ENCODE results near the gene GRK5.
"Not testable (repeated sequence)": the region's sequence is repeated elsewhere in the genome, so short reads cannot be mapped to it uniquely, and the experiment has no call there.

The GRK5 gene

GRCh38 chr10:119265691-119266090 is 58.3 kb downstream of the GRK5 start:
- TF ChIP-seq POLR2AphosphoS5 (IDR thresholded peaks at IDR 0.05; ENCODE audit: borderline replicate concordance, low read depth, low read length), result no peak
- no peak for TF ChIP-seq EZH2 (IDR thresholded peaks at IDR 0.05)
- TF ChIP-seq FOXP2 (optimal IDR thresholded peaks at IDR 0.05; ENCODE audit: control extremely low read depth, extremely low read length, insufficient read depth), result no peak
- no peaks in the 10 kb centered on the region for H3K36me3 ChIP-seq (ENCODE audit: insufficient read depth, low read length)
- H3K4me3 ChIP-seq, result no peak overlapping the region
- no peak overlapping the region for H3K27ac ChIP-seq
- H3K9ac ChIP-seq (ENCODE audit: insufficient read length), result no peak overlapping the region
- no peaks in the 10 kb centered on the region for H3K9me3 ChIP-seq (ENCODE audit: low read depth, low read length)
- no peak for DNase-seq (ENCODE audit: low read depth, low spot score)

- H3K9me3 ChIP-seq (ENCODE audit: low read depth, low read length), result no peaks in the 10 kb centered on the region
- no peak overlapping the region for H3K4me3 ChIP-seq
- H3K27ac ChIP-seq, result no peak overlapping the region
- no peaks in the 10 kb centered on the region for H3K36me3 ChIP-seq (ENCODE audit: insufficient read depth, low read length)
- DNase-seq (ENCODE audit: low read depth, low spot score), result no peak
- TF ChIP-seq FOXP2 (optimal IDR thresholded peaks at IDR 0.05; ENCODE audit: control extremely low read depth, extremely low read length, insufficient read depth) (no peak), POLR2AphosphoS5 (IDR thresholded peaks at IDR 0.05; ENCODE audit: borderline replicate concordance, low read depth, low read length) (no peak), EZH2 (IDR thresholded peaks at IDR 0.05) (no peak)
- no peak overlapping the region for H3K9ac ChIP-seq (ENCODE audit: insufficient read length)
These were observed 60.0 kb downstream of the GRK5 start for GRCh38 chr10:119267384-119267783.

GRCh38 chr10:119268428-119268827 is 61.1 kb downstream of the GRK5 start:
- Histone ChIP-seq H3K9ac (ENCODE audit: insufficient read length) (no peak overlapping the region), H3K27ac (no peak overlapping the region), H3K9me3 (ENCODE audit: low read depth, low read length) (no peaks in the 10 kb centered on the region), H3K36me3 (ENCODE audit: insufficient read depth, low read length) (no peaks in the 10 kb centered on the region), H3K4me3 (no peak overlapping the region)
- TF ChIP-seq POLR2AphosphoS5 (IDR thresholded peaks at IDR 0.05; ENCODE audit: borderline replicate concordance, low read depth, low read length) (no peak), FOXP2 (optimal IDR thresholded peaks at IDR 0.05; ENCODE audit: control extremely low read depth, extremely low read length, insufficient read depth) (no peak), EZH2 (IDR thresholded peaks at IDR 0.05) (no peak)
- DNase-seq (ENCODE audit: low read depth, low spot score), result no peak

- Histone ChIP-seq H3K9me3 (ENCODE audit: low read depth, low read length) (no peaks in the 10 kb centered on the region), H3K4me3 (no peak overlapping the region), H3K9ac (ENCODE audit: insufficient read length) (no peak overlapping the region), H3K36me3 (ENCODE audit: insufficient read depth, low read length) (no peaks in the 10 kb centered on the region), H3K27ac (no peak overlapping the region)
- no peak for DNase-seq (ENCODE audit: low read depth, low spot score)
- no peak for TF ChIP-seq FOXP2 (optimal IDR thresholded peaks at IDR 0.05; ENCODE audit: control extremely low read depth, extremely low read length, insufficient read depth)
- TF ChIP-seq POLR2AphosphoS5 (IDR thresholded peaks at IDR 0.05; ENCODE audit: borderline replicate concordance, low read depth, low read length), result no peak
- TF ChIP-seq EZH2 (IDR thresholded peaks at IDR 0.05), result no peak
These were observed 61.6 kb downstream of the GRK5 start for GRCh38 chr10:119268871-119269506.

- DNase-seq (ENCODE audit: low read depth, low spot score), result no peak
- no peaks in the 10 kb centered on the region for H3K36me3 ChIP-seq (ENCODE audit: insufficient read depth, low read length)
- no peak for TF ChIP-seq FOXP2 (optimal IDR thresholded peaks at IDR 0.05; ENCODE audit: control extremely low read depth, extremely low read length, insufficient read depth)
- TF ChIP-seq POLR2AphosphoS5 (IDR thresholded peaks at IDR 0.05; ENCODE audit: borderline replicate concordance, low read depth, low read length), result no peak
- no peak for TF ChIP-seq EZH2 (IDR thresholded peaks at IDR 0.05)
- H3K4me3 ChIP-seq, result no peak overlapping the region
- no peaks in the 10 kb centered on the region for H3K9me3 ChIP-seq (ENCODE audit: low read depth, low read length)
- no peak overlapping the region for H3K9ac ChIP-seq (ENCODE audit: insufficient read length)
- H3K27ac ChIP-seq, result no peak overlapping the region
These were observed 62.4 kb downstream of the GRK5 start for GRCh38 chr10:119269737-119270136.

GRCh38 chr10:119270762-119271366 is 63.5 kb downstream of the GRK5 start:
- no peak overlapping the region for H3K27ac ChIP-seq
- DNase-seq (ENCODE audit: low read depth, low spot score), result no peak
- no peaks in the 10 kb centered on the region for H3K9me3 ChIP-seq (ENCODE audit: low read depth, low read length)
- no peak overlapping the region for H3K9ac ChIP-seq (ENCODE audit: insufficient read length)
- no peaks in the 10 kb centered on the region for H3K36me3 ChIP-seq (ENCODE audit: insufficient read depth, low read length)
- no peak for TF ChIP-seq EZH2 (IDR thresholded peaks at IDR 0.05)
- TF ChIP-seq POLR2AphosphoS5 (IDR thresholded peaks at IDR 0.05; ENCODE audit: borderline replicate concordance, low read depth, low read length), result no peak
- no peak for TF ChIP-seq FOXP2 (optimal IDR thresholded peaks at IDR 0.05; ENCODE audit: control extremely low read depth, extremely low read length, insufficient read depth)
- no peak overlapping the region for H3K4me3 ChIP-seq

GRCh38 chr10:119272338-119272734 is 65.0 kb downstream of the GRK5 start:
- not testable (repeated sequence) for DNase-seq (ENCODE audit: low read depth, low spot score); H3K4me3 ChIP-seq; H3K9me3 ChIP-seq (ENCODE audit: low read depth, low read length); H3K27ac ChIP-seq; H3K36me3 ChIP-seq (ENCODE audit: insufficient read depth, low read length); H3K9ac ChIP-seq (ENCODE audit: insufficient read length)

- no peaks in the 10 kb centered on the region for H3K9me3 ChIP-seq (ENCODE audit: low read depth, low read length)
- H3K36me3 ChIP-seq (ENCODE audit: insufficient read depth, low read length), result no peaks in the 10 kb centered on the region
- DNase-seq (ENCODE audit: low read depth, low spot score), result no peak
- H3K9ac ChIP-seq (ENCODE audit: insufficient read length), result no peak overlapping the region
- H3K4me3 ChIP-seq, result no peak overlapping the region
- no peak overlapping the region for H3K27ac ChIP-seq
- TF ChIP-seq POLR2AphosphoS5 (IDR thresholded peaks at IDR 0.05; ENCODE audit: borderline replicate concordance, low read depth, low read length) (no peak), FOXP2 (optimal IDR thresholded peaks at IDR 0.05; ENCODE audit: control extremely low read depth, extremely low read length, insufficient read depth) (no peak), EZH2 (IDR thresholded peaks at IDR 0.05) (no peak)
These were observed 65.4 kb downstream of the GRK5 start for GRCh38 chr10:119272736-119273135.

- TF ChIP-seq POLR2AphosphoS5 (IDR thresholded peaks at IDR 0.05; ENCODE audit: borderline replicate concordance, low read depth, low read length) (no peak), EZH2 (IDR thresholded peaks at IDR 0.05) (no peak), FOXP2 (optimal IDR thresholded peaks at IDR 0.05; ENCODE audit: control extremely low read depth, extremely low read length, insufficient read depth) (no peak)
These were observed 66.0 kb downstream of the GRK5 start for GRCh38 chr10:119273413-119273812.

More at GRCh38 chr10:119273413-119273812, 66.0 kb downstream of the GRK5 start:
- H3K4me3 ChIP-seq, result no peak overlapping the region
- H3K36me3 ChIP-seq (ENCODE audit: insufficient read depth, low read length), result no peaks in the 10 kb centered on the region
- no peak overlapping the region for H3K9ac ChIP-seq (ENCODE audit: insufficient read length)
- H3K9me3 ChIP-seq (ENCODE audit: low read depth, low read length), result no peaks in the 10 kb centered on the region
- DNase-seq (ENCODE audit: low read depth, low spot score), result no peak
- no peak overlapping the region for H3K27ac ChIP-seq
